ENCODE data around the gene AUH. TPM values are rescaled to one million over a fixed set of nuclear protein-coding genes. Genes with fewer than 3 reads are reported as not detected.
"Not testable (repeated sequence)": the region's sequence is repeated elsewhere in the genome, so short reads cannot be mapped to it uniquely, and the experiment has no call there.

Gene AUH
- total RNA-seq, 1 donor = 14.5 TPM

DNA sequence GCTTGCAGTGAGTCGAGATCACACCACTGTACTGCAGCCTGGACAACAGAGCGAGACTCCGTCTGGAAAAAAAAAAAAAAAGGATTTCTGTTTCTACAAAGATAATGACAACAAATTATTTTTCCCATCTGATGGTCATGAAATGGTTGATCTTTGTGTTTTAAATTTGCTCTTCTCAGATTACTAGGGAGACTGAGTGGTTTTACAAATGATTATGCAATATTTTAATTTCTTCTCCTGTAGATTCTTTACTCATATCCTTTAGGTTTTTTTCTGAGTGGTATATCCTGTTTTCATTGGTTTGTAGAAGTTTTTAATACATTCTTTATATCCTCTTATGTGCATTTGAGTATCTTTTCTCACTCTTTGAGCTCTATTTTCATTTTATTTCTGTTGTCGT lies 20.6 kb upstream of the AUH start:
- DNase-seq (ENCODE audit: low read depth in 2 of 3, low spot score in 2 of 3) = no peak

GRCh38 chr9:91379426-91379825 lies 17.7 kb upstream of the AUH start:
- DNase-seq (ENCODE audit: low read depth in 2 of 3, low spot score in 2 of 3) = no peak

DNA sequence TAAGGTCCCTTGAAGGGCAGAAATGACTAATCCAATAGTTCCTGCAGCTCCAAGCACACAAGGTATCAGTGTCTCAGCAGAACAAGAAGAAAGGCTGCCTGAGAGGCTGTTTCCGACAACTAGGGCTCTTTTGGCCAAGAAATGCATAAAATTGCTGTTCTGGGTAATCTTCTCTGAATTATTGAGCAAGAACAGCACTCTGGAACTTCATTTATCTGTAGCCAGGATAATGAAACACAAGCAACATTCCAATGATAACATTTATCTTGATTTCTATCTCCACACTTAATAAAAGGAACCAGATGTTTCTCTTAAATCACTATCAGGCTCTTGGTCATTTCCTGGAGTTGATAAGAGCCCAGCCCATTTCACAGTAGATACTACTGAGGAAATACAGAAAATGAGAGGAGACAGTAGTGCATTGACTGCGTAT lies 17.0 kb upstream of the AUH start:
- DNase-seq (ENCODE audit: low read depth in 2 of 3, low spot score in 2 of 3) = peak in 1 of 3 donors; percentile 36

DNA sequence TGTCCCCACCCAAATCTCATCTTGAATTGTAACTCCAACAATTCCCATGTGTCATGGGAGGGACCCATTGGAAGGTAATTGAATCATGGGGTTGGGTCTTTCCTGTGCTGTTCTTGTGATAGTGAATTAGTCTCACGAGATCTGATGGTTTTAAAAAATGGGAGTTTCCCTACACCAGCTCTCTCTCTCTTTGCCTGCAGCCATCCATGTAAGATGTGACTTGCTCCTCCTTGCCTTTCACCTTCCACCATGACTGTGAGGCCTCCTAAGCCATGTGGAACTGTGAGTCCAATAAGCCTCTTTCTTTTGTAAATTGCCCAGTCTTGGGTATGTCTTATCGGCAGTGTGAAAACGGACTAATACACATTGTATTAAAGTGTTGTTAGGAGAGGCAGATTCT lies 16.3 kb upstream of the AUH start:
- not testable (repeated sequence) for DNase-seq (ENCODE audit: low read depth in 2 of 3, low spot score in 2 of 3)

DNA sequence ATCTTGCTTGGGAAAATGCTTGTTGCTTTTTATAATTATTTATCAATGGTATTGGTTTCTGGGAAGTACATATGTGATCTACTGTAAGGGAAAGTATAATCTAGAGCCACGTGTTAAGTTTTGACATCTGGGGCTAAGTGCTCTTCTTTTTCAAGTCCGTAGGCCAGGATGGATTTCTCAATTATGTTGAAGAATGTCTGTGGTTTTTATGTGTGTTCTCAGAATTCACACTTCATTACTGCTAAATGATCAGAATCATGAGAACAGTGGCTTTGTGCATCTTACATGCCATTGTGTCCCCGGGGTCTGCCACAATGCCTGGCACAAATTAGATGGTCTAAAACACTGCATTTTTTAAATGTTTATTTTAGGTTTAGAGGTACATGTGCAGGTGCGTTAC lies 14.5 kb upstream of the AUH start:
- no peak for DNase-seq (ENCODE audit: low read depth in 2 of 3, low spot score in 2 of 3)

- no peak for DNase-seq (ENCODE audit: low read depth in 2 of 3, low spot score in 2 of 3)
Measured at GRCh38 chr9:91374939-91375338, 13.2 kb upstream of the AUH start.

- DNase-seq (ENCODE audit: low read depth in 2 of 3, low spot score in 2 of 3) = no peak
Measured at GRCh38 chr9:91371894-91372293, 10.2 kb upstream of the AUH start.

- not testable (repeated sequence) for DNase-seq (ENCODE audit: low read depth in 2 of 3, low spot score in 2 of 3)
Measured at GRCh38 chr9:91370006-91370405, 8.3 kb upstream of the AUH start.

DNA sequence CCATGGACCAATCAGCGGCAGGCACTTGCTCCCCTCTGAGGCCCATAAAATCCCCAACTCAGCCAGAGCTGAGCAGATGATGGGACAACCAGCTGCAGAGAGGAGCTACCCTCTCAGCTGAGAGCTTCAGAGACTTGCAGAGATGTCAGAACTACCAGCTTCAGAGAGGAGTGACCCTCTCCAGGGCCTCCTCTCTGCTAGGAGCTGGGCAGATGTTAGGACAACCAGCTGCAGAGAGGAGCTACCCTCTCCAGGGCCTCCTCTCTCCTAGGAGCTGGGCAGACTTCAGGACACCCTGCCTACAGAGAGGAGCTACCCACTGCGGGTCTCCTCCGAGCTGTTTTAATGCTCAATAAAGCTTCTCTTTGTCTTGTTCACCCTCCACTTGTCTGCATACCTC lies 3.0 kb upstream of the AUH start:
- DNase-seq (ENCODE audit: low read depth in 2 of 3, low spot score in 2 of 3) = no peak

DNA sequence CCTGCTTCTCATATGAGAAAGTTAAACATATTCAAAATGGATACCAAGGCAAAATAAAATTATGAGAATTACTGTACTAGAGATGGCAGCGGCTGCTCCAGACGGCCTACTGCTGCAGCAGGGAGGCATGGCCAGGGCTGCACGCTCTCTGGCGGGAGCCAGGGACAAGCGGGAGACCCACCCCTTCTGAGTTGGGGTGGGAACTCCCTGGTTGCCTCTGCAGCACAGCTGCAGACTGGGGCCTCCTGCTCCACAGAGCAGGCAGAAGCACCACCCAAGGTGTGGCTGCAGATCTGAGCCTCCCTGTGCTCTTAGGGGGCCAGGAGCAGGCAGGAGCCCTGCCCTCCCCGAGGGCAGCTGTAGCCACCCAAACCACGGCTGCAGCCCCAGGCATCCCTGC lies 2.3 kb upstream of the AUH start:
- no peak for DNase-seq (ENCODE audit: low read depth in 2 of 3, low spot score in 2 of 3)

DNA sequence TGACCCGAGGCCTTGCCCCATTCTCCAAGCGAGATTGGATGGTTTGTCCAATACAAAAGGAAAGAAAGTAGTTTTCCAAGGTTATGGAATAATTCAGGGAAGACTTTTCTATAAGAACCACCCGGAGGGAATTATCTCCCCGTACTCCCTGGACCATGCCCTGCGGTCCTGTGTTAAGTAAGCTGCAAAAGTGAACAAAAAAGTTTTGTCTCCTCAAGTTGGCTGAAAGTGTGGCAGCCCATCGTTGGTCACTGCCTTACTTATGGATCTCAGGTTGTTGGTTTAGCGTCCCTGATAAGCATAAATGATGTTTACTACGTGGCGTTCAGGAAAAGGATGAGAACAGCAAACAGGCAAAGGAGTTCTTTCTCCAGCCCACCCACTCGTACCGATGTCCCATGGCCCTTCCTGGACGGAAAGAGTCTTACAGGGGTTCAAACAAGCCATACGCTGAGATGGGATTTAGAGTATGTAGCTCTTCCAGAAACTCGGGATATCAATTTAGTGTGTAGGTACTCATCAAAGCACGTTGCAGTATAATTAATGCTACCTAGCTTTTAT lies 413 bp upstream of the AUH start:
- no peak for DNase-seq (ENCODE audit: low read depth in 2 of 3, low spot score in 2 of 3)

GRCh38 chr9:91360551-91361290 lies 997 bp downstream of the AUH start:
- DNase-seq (ENCODE audit: low read depth in 2 of 3, low spot score in 2 of 3) = no peak

- DNase-seq (ENCODE audit: low read depth in 2 of 3, low spot score in 2 of 3) = no peak
Measured at GRCh38 chr9:91359734-91360470, 1.8 kb downstream of the AUH start.

GRCh38 chr9:91359083-91359482 lies 2.6 kb downstream of the AUH start:
- DNase-seq (ENCODE audit: low read depth in 2 of 3, low spot score in 2 of 3) = no peak

DNA sequence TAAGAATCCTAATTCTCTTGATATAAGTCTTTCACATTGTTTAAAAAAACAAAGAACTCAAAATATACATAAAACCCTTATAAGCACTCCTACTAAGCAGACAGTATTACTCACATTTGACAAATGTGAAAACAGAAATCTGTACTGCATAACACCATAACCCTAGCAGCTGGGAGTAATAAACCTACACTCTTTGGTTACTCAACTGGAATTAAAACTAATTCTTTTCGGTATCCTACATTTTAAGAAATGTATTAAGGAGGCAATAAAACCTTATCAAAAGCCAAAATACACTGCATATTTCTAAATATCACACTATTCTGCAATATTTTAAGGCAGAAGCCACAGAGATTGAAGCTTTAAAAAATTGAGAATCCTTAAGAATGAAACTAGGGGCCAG lies 6.8 kb downstream of the AUH start:
- DNase-seq (ENCODE audit: low read depth in 2 of 3, low spot score in 2 of 3) = no peak

DNA sequence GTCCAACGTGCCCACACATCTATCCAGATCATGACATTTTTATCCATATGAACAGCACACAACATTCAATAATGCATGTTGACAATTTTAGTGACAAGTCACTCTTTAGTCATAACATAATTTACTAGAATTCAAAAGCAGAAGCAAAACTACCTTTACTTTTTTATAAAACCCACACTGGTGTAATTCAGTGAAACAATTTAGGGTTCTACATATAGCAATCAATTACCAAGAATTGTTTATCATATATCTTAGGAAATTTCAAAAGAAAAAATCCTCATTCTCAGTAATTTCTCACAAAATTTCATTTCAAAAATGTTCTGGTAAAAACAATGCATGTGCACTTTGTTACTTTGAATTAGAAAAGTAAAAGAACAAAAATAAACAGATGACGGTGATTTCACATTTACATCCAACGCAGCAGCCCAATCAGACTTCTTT lies 12.6 kb downstream of the AUH start:
- DNase-seq (ENCODE audit: low read depth in 2 of 3, low spot score in 2 of 3) = no peak

DNA sequence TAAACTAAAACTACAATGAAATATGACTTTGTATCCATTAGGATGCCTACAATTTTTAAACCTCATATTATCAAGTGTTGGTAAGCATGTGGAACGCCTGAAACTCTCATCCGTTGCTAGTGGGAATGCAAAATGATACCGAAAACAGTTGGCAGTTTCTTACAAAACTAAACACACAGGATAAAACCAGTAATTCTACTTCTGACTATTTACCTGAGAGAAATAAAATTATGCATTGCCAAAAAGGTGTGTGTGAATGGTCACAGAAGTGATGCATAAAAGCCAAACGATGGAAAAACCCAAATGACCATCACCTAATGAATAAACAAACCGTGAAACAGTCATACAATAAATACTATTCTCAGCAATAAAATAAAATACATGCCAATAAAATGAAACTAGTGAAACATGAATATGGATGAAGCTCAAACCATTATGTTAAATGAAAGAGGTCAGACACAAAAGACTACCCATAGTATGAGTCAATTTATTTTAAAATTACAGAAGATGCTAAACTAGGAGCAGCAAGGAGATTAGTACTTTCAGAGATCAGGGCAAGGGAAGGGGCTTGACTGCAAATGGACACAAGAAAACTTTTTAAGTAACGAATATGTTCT lies 13.4 kb downstream of the AUH start:
- DNase-seq (ENCODE audit: low read depth in 2 of 3, low spot score in 2 of 3) = no peak

- DNase-seq (ENCODE audit: low read depth in 2 of 3, low spot score in 2 of 3) = no peak
Measured at GRCh38 chr9:91347377-91347776, 14.3 kb downstream of the AUH start.

GRCh38 chr9:91346644-91347043 lies 15.1 kb downstream of the AUH start:
- DNase-seq (ENCODE audit: low read depth in 2 of 3, low spot score in 2 of 3) = no peak

DNA sequence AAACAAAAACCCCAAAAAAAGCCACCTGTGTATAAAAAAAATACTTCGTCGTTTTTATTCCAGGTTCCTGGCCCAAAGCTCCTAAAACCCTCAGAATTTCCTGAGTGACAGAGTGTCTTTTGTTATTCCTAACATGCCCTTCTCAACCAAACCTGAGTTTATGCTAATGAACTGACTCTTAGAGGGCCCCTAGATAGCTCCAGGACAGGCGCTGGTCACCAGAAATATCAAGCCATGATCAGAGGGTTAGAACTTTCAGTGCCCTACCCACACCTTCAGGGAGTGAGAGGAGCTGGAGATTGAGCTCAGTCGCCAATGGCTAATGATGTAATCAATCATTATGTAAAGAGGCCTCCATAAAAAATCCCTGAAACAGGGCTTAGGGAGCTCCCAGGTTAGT lies 15.7 kb downstream of the AUH start:
- no peak for DNase-seq (ENCODE audit: low read depth in 2 of 3, low spot score in 2 of 3)

DNA sequence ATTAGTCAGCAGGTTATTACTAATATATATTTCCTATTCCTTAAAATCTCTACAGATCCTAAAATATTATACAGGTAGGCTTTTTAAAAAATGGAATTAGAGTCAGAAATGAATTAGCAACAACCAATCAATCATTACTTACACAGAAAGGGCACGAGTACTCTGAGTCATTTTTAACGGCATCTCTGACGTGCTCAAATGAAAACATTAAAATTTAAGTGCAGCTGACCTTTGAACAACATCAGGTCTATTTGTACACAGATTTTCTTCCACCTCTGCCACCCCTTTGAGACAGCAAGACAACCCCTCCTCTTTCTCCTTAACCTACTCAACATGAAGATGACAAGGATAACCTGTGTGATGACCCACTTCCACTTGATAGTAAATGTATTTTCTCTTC lies 19.1 kb downstream of the AUH start:
- no peak for DNase-seq (ENCODE audit: low read depth in 2 of 3, low spot score in 2 of 3)

DNA sequence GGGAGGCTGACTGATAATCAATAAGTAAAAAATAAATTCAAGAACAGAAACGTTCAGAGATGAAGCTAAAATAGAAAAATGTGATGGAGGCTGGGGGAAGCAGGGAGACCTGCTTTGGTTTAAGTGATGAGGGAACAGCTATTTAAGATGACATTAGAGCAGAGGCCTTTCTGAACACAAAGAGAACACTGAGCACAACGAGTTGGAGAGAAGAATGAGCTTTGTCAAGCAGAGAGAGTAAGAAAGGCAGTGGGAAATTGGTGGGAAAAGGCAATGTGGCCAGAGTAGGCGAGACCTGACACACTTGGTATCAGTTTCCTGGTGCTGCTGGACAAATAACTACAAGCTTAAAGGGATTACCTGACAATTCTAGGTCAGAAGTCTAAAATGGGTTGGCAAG lies 20.0 kb downstream of the AUH start:
- no peak for DNase-seq (ENCODE audit: low read depth in 2 of 3, low spot score in 2 of 3)

Measured in hematopoietic multipotent progenitor cell (in vitro differentiated cells).